Hepatic stellate cell (primary cell): ENCODE results near the gene DUSP28.
A peak's percentile ranks its signal among the peaks of the same experiment; 100 is the strongest.
"Not testable (repeated sequence)": the region's sequence is repeated elsewhere in the genome, so short reads cannot be mapped to it uniquely, and the experiment has no call there.

Experiments
- DNase-seq: peaks from one replicate; pipeline ENCODE4 v3.0.0; 2011; ENCODE audit warnings: low spot score

Gene DUSP28

GRCh38 chr2:240560084-240560479 is at the start of gene DUSP28:
TSS of gene DUSP28 (plus strand) at chr2:240560357. CDS start at chr2:240560685, 328 bp downstream.
- DNase-seq = peak; percentile 93

GRCh38 chr2:240510513-240511210 is 49.5 kb upstream of the DUSP28 start:
- DNase-seq = no peak

GRCh38 chr2:240511351-240512108 is 48.6 kb upstream of the DUSP28 start:
- DNase-seq = no peak

- DNase-seq = no peak
These were observed 48.1 kb upstream of the DUSP28 start for GRCh38 chr2:240512109-240512485.

GRCh38 chr2:240512666-240513535 is 47.3 kb upstream of the DUSP28 start:
- DNase-seq = no peak

- DNase-seq = peak; percentile 92
These were observed 46.4 kb upstream of the DUSP28 start for GRCh38 chr2:240513549-240514287.

- DNase-seq = no peak
These were observed 45.5 kb upstream of the DUSP28 start for GRCh38 chr2:240514631-240515030.

GRCh38 chr2:240517342-240517741 is 42.8 kb upstream of the DUSP28 start:
- DNase-seq = no peak

GRCh38 chr2:240518981-240519380 is 41.2 kb upstream of the DUSP28 start:
- DNase-seq = no peak

- no peak for DNase-seq
These were observed 40.6 kb upstream of the DUSP28 start for GRCh38 chr2:240519396-240520129.

GRCh38 chr2:240520130-240520973 is 39.8 kb upstream of the DUSP28 start:
- no peak for DNase-seq

- no peak for DNase-seq
These were observed 39.2 kb upstream of the DUSP28 start for GRCh38 chr2:240520974-240521350.

GRCh38 chr2:240521885-240522284 is 38.3 kb upstream of the DUSP28 start:
- not testable (repeated sequence) for DNase-seq

- no peak for DNase-seq
These were observed 37.8 kb upstream of the DUSP28 start for GRCh38 chr2:240522406-240522805.

GRCh38 chr2:240523451-240524281 is 36.5 kb upstream of the DUSP28 start:
- no peak for DNase-seq

- no peak for DNase-seq
These were observed 35.0 kb upstream of the DUSP28 start for GRCh38 chr2:240524963-240525718.

GRCh38 chr2:240525802-240526201 is 34.4 kb upstream of the DUSP28 start:
- DNase-seq = no peak

- no peak for DNase-seq
These were observed 33.6 kb upstream of the DUSP28 start for GRCh38 chr2:240526521-240526920.
